Measurements from ENCODE around the gene RABGAP1L.
A peak's percentile ranks its signal among the peaks of the same experiment; 100 is the strongest.

Gene RABGAP1L

GRCh38 chr1:174968750-174969244, 809.5 kb downstream of the RABGAP1L start:
- ATAC-seq = peak; percentile 81
- Mint-ChIP-seq H3K27ac (peak overlapping the region; percentile 58 to 93), H3K4me3 (peak overlapping the region; percentile 63 to 66), H3K27me3 (no peaks in the 10 kb centered on the region), H3K4me1 (peaks cover 76% of the 10 kb centered on the region), H3K9me3 (no peaks in the 10 kb centered on the region)
- DNase-seq = peak; percentile 34 to 45

- peak; percentile 36 to 63 for DNase-seq
- Mint-ChIP-seq H3K4me1 (peaks cover 70% of the 10 kb centered on the region), H3K9me3 (no peaks in the 10 kb centered on the region), H3K27me3 (no peaks in the 10 kb centered on the region), H3K27ac (peak overlapping the region in 1 of 2 donors; percentile 42), H3K4me3 (peak overlapping the region; percentile 37 to 63)
- ATAC-seq = peak; percentile 84
Measured at GRCh38 chr1:174969977-174970376, 810.7 kb downstream of the RABGAP1L start.

- no peak for ATAC-seq
- Mint-ChIP-seq H3K9me3 (no peaks in the 10 kb centered on the region), H3K27me3 (no peaks in the 10 kb centered on the region), H3K4me3 (peak overlapping the region; percentile 20 to 25), H3K4me1 (peaks cover 70% of the 10 kb centered on the region), H3K27ac (peak overlapping the region in 1 of 2 donors; percentile 31)
- no peak for DNase-seq
Measured at GRCh38 chr1:174971466-174971865, 812.1 kb downstream of the RABGAP1L start.

- Mint-ChIP-seq H3K27me3 (no peaks in the 10 kb centered on the region), H3K27ac (no peak overlapping the region), H3K4me3 (peak overlapping the region in 1 of 2 donors; percentile 20), H3K4me1 (peaks cover 70% of the 10 kb centered on the region), H3K9me3 (no peaks in the 10 kb centered on the region)
- DNase-seq = no peak
- ATAC-seq = no peak
Measured at GRCh38 chr1:174971902-174972301, 812.6 kb downstream of the RABGAP1L start.

GRCh38 chr1:174974711-174975119, 815.4 kb downstream of the RABGAP1L start:
- no peak for ATAC-seq
- Mint-ChIP-seq H3K27me3 (no peaks in the 10 kb centered on the region), H3K9me3 (no peaks in the 10 kb centered on the region), H3K4me1 (peaks cover 59% of the 10 kb centered on the region), H3K4me3 (no peak overlapping the region), H3K27ac (no peak overlapping the region)
- DNase-seq = no peak

- no peak overlapping the region for H3K27ac Mint-ChIP-seq
- no peaks in the 10 kb centered on the region for H3K27me3 Mint-ChIP-seq
- H3K4me3 Mint-ChIP-seq = no peak overlapping the region
- no peaks in the 10 kb centered on the region for H3K9me3 Mint-ChIP-seq
- peaks cover 57% of the 10 kb centered on the region for H3K4me1 Mint-ChIP-seq
- DNase-seq (no peak), ATAC-seq (no peak)
Measured at GRCh38 chr1:174975764-174976163, 816.4 kb downstream of the RABGAP1L start.

- ATAC-seq (peak; percentile 77), DNase-seq (no peak)
- peaks cover 53% of the 10 kb centered on the region for H3K4me1 Mint-ChIP-seq
- H3K27ac Mint-ChIP-seq = no peak overlapping the region
- no peaks in the 10 kb centered on the region for H3K9me3 Mint-ChIP-seq
- no peak overlapping the region for H3K4me3 Mint-ChIP-seq
- H3K27me3 Mint-ChIP-seq = no peaks in the 10 kb centered on the region
Measured at GRCh38 chr1:174976436-174977108, 817.3 kb downstream of the RABGAP1L start.

- H3K27me3 Mint-ChIP-seq = no peaks in the 10 kb centered on the region
- peaks cover 15% of the 10 kb centered on the region for H3K4me1 Mint-ChIP-seq
- DNase-seq (no peak), ATAC-seq (no peak)
- no peak overlapping the region for H3K4me3 Mint-ChIP-seq
- H3K9me3 Mint-ChIP-seq = no peaks in the 10 kb centered on the region
- H3K27ac Mint-ChIP-seq = no peak overlapping the region
Measured at GRCh38 chr1:174982971-174983689, 823.8 kb downstream of the RABGAP1L start.

- peaks cover 29% of the 10 kb centered on the region for H3K4me1 Mint-ChIP-seq
- H3K27ac Mint-ChIP-seq = no peak overlapping the region
- ATAC-seq = no peak
Measured at GRCh38 chr1:174984952-174985351, 825.6 kb downstream of the RABGAP1L start.

GRCh38 chr1:174988539-174988938, 829.2 kb downstream of the RABGAP1L start:
- Mint-ChIP-seq H3K27me3 (no peaks in the 10 kb centered on the region), H3K4me1 (peaks cover 18% of the 10 kb centered on the region), H3K4me3 (peak overlapping the region; percentile 13 to 14), H3K27ac (no peak overlapping the region), H3K9me3 (no peaks in the 10 kb centered on the region)
- ATAC-seq (no peak), DNase-seq (no peak)

More at GRCh38 chr1:174984952-174985351, 825.6 kb downstream of the RABGAP1L start:
- Mint-ChIP-seq H3K27me3 (no peaks in the 10 kb centered on the region), H3K9me3 (no peaks in the 10 kb centered on the region), H3K4me3 (no peak overlapping the region)
- DNase-seq = no peak

GRCh38 chr1:174988986-174989385, 829.7 kb downstream of the RABGAP1L start:
- Mint-ChIP-seq H3K27me3 (no peaks in the 10 kb centered on the region), H3K4me3 (peak overlapping the region; percentile 46 to 50), H3K4me1 (peaks cover 18% of the 10 kb centered on the region), H3K9me3 (no peaks in the 10 kb centered on the region), H3K27ac (peak overlapping the region in 1 of 2 donors; percentile 67)
- DNase-seq = no peak
- ATAC-seq = peak; percentile 83

- H3K9me3 Mint-ChIP-seq = no peaks in the 10 kb centered on the region
- peak overlapping the region; percentile 54 to 74 for H3K4me3 Mint-ChIP-seq
- H3K4me1 Mint-ChIP-seq = peaks cover 18% of the 10 kb centered on the region
- DNase-seq (no peak), ATAC-seq (no peak)
- H3K27me3 Mint-ChIP-seq = no peaks in the 10 kb centered on the region
- peak overlapping the region in 1 of 2 donors; percentile 61 for H3K27ac Mint-ChIP-seq
Measured at GRCh38 chr1:174989536-174990220, 830.4 kb downstream of the RABGAP1L start.

GRCh38 chr1:174990382-174990999, 831.2 kb downstream of the RABGAP1L start:
- Mint-ChIP-seq H3K4me3 (peak overlapping the region; percentile 62 to 74), H3K9me3 (no peaks in the 10 kb centered on the region), H3K4me1 (peaks cover 18% of the 10 kb centered on the region), H3K27ac (peak overlapping the region; percentile 86 to 87), H3K27me3 (no peaks in the 10 kb centered on the region)
- DNase-seq = no peak
- no peak for ATAC-seq

- no peak for DNase-seq
- Mint-ChIP-seq H3K27me3 (no peaks in the 10 kb centered on the region), H3K4me1 (peaks cover 18% of the 10 kb centered on the region), H3K27ac (no peak overlapping the region), H3K9me3 (no peaks in the 10 kb centered on the region), H3K4me3 (no peak overlapping the region)
- no peak for ATAC-seq
Measured at GRCh38 chr1:174991473-174991872, 832.2 kb downstream of the RABGAP1L start.

GRCh38 chr1:174995121-174995520, 835.8 kb downstream of the RABGAP1L start:
- no peak overlapping the region for H3K27ac Mint-ChIP-seq
- no peak for DNase-seq
- ATAC-seq = no peak
- no peaks in the 10 kb centered on the region for H3K27me3 Mint-ChIP-seq
- peaks cover 14% of the 10 kb centered on the region for H3K4me1 Mint-ChIP-seq
- no peak overlapping the region for H3K4me3 Mint-ChIP-seq
- H3K9me3 Mint-ChIP-seq = no peaks in the 10 kb centered on the region

Measured in stimulated activated naive CD8-positive, alpha-beta T cell treated with anti-CD3 and anti-CD28 coated beads, Interleukin-15, amount 100 ng/mL, for 72 hours (primary cell).